Measurements from ENCODE around the gene LPIN1. TPM values are rescaled to one million over a fixed set of nuclear protein-coding genes. Genes with fewer than 3 reads are reported as not detected.

The LPIN1 gene
- total and polyA plus RNA-seq, 2 of the 8 experiments (the other 6 are each of a cell fraction or from before 2014, with no cell fraction given) = 4.3 to 9.8 TPM

DNA sequence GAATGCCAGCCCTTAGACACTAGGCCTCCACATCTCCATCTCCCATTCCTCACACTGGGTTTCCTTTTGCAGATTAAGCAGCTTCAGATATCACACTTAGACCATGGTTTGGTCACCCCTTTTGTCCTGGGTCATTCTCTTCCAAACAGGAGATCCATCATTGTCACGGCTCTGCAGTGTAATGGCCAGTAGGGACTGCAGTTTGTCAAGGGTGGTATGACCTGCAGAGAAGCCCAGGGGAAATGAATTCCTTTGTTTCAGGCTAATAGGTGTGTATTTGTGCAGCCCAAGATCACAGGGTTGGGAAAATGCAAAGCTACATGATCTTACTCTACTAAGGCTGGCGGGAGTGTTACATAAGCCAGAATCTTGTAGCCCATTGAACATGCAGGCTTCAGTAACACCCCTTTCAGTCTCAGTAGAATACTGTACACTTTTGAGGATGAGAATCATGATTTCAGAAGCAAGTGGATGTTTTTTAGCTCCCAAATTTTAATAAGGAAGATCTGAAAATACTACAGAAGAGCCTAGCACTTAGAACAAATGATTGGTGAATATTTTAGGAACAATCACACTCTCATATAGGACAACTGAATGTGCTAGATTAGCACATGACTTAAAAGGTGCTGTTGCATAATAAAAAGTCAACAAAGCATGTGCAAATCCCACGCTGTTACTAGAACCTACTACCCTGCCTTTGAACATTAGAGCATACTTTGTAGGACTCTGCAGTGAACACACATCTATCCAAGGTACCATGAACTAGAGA is 24.0 kb upstream of the LPIN1 start:
- no peak overlapping the region for H2BK20ac ChIP-seq (ENCODE audit: low read length)
- ChIA-PET CTCF (ENCODE audit: partially characterized antibody) (interaction anchor here (0.6 to 2.3 kb wide), 10 partner anchors 8 to 1200 kb away, joined by 3 to 10 read pairs (median 4); no protein-coding TSS in a partner anchor), POLR2A (ENCODE audit: partially characterized antibody) (interaction anchor here (1.6 kb wide), 1 partner anchor 66 kb away, joined by 3 read pairs; no protein-coding TSS in a partner anchor)
- H3K23me2 ChIP-seq (ENCODE audit: low read depth, low read length) = no peaks in the 10 kb centered on the region
- H3K36me3 ChIP-seq (ENCODE audit: control insufficient read depth in 2 of 4, insufficient read depth in 4 of 4, low read length in 3 of 4) = no peaks in the 10 kb centered on the region
- H3K4ac ChIP-seq (replicated peaks; ENCODE audit: insufficient read length, low read depth, low read length) = no peak overlapping the region
- H4K5ac ChIP-seq (ENCODE audit: insufficient read length, low read depth, low read length) = no peak overlapping the region
- H3K14ac ChIP-seq (ENCODE audit: insufficient read length) = no peak overlapping the region
- H4K91ac ChIP-seq (replicated peaks; ENCODE audit: insufficient read length, low read length) = no peak overlapping the region
- no peak overlapping the region for H2BK5ac ChIP-seq (ENCODE audit: low read depth, low read length)
- no peak overlapping the region for H2BK12ac ChIP-seq (ENCODE audit: low read depth, low read length)
- H2BK120ac ChIP-seq (replicated peaks; ENCODE audit: low read depth, low read length) = no peak overlapping the region
- H3K23ac ChIP-seq (ENCODE audit: insufficient read length) = no peak overlapping the region
- no peaks in the 10 kb centered on the region for H3K79me1 ChIP-seq (ENCODE audit: low read depth, low read length)
- no peak overlapping the region for H3K56ac ChIP-seq (replicated peaks; ENCODE audit: insufficient read length, low read depth, low read length)
- no peak for FAIRE-seq
- TF ChIP-seq ATF3 (IDR thresholded peaks at IDR 0.05; ENCODE audit: insufficient read depth, low read depth, low read length) (no peak), SAP30 (IDR thresholded peaks at IDR 0.05; ENCODE audit: insufficient read depth, insufficient replicate concordance, low read length) (no peak), SP2 (IDR thresholded peaks at IDR 0.05; ENCODE audit: low read length) (no peak), POLR2A (IDR thresholded peaks at IDR 0.05; ENCODE audit: control extremely low read depth in 1 of 2, low read depth in 2 of 2, low read length in 2 of 2) (no peak), EGR1 (IDR thresholded peaks at IDR 0.05; ENCODE audit: borderline replicate concordance, low read depth, low read length) (no peak), SIRT6 (IDR thresholded peaks at IDR 0.05; ENCODE audit: low read length) (no peak)
- WGBS, 2 experiments (ENCODE audit: extremely low coverage in 1 of 2, insufficient coverage in 1 of 2, insufficient read length in 1 of 2, insufficient replicate concordance in 2 of 2, low coverage in 1 of 2, low lambda C conversion rate in 2 of 2, missing lambda C conversion rate in 1 of 2) = 91% methylated on average over 3 of the region's 3 CpGs; no CpG with 5 or more reads in 1 of the 2 experiments
- no peak for DNase-seq (ENCODE audit: low read depth in 1 of 2, low spot score in 2 of 2)
- H4K8ac ChIP-seq (ENCODE audit: extremely low read depth, insufficient read depth, low read length) = no peak overlapping the region
- no peak overlapping the region for H3K4me2 ChIP-seq (ENCODE audit: insufficient read depth in 1 of 2, low read depth in 2 of 2, low read length in 2 of 2)
- H4K20me1 ChIP-seq (replicated peaks in 1 of 2; ENCODE audit: control insufficient read depth in 1 of 2, insufficient read depth in 2 of 2, low read length in 2 of 2) = no peaks in the 10 kb centered on the region
- no peaks in the 10 kb centered on the region for H3K79me2 ChIP-seq (ENCODE audit: control insufficient read depth in 1 of 2, insufficient read depth in 2 of 2, low read length in 2 of 2)
- no peak overlapping the region for H3K18ac ChIP-seq (ENCODE audit: extremely low read depth, low read length)
- no peak overlapping the region for H3K4me3 ChIP-seq (ENCODE audit: extremely low read depth in 1 of 4, insufficient read depth in 2 of 4, low read depth in 3 of 4, low read length in 4 of 4)
- H2AFZ ChIP-seq (ENCODE audit: low read length) = no peak overlapping the region
- no peaks in the 10 kb centered on the region for H3K27me3 ChIP-seq (replicated peaks in 1 of 4; ENCODE audit: control insufficient read depth in 3 of 4, extremely low read depth in 1 of 4, insufficient read depth in 3 of 4, low read length in 3 of 4)
- H2BK15ac ChIP-seq (ENCODE audit: low read length) = no peak overlapping the region
- H3K9ac ChIP-seq (replicated peaks in 1 of 4; ENCODE audit: extremely low read depth in 1 of 4, low read depth in 3 of 4, low read length in 3 of 4) = no peak overlapping the region
- peaks cover 0 to 3% (median 0%) of the 10 kb centered on the region in 4 experiments; a peak in 3 of 7 replicates for H3K4me1 ChIP-seq (replicated peaks in 1 of 4; ENCODE audit: control insufficient read depth in 3 of 4, insufficient read depth in 4 of 4, low read length in 3 of 4)
- no peaks in the 10 kb centered on the region for H3K9me3 ChIP-seq (ENCODE audit: insufficient read depth in 2 of 2, low read depth in 1 of 2, low read length in 1 of 2)
- no peak overlapping the region for H2AK5ac ChIP-seq (ENCODE audit: low read depth, low read length)
- H3K27ac ChIP-seq (ENCODE audit: low read depth, low read length) = no peak overlapping the region

Measured in H1 (cell line).